MM.1S (cell line): ENCODE results near the gene INCA1.

ENCODE experiments used
- DNase-seq: peaks from one replicate; pipeline ENCODE4 v3.0.0-alpha.2; 2015
- H2AFZ ChIP-seq: fragments of 300-600 bp; sonication (generic); 2 replicates; pipeline ENCODE4 v1.6.0; 2016; ENCODE audit warnings: antibody characterized with exemption, low read length
- H3F3A ChIP-seq: fragments of 300-600 bp; sonication (generic); 2 replicates; pipeline ENCODE4 v1.6.1; 2016; ENCODE audit warnings: mild to moderate bottlenecking, antibody characterized with exemption, low read length, moderate library complexity, mixed read lengths; ENCODE audit not compliant: insufficient read depth
- H3K27ac ChIP-seq: fragments of 300-600 bp; sonication (generic); 2 replicates; pipeline ENCODE4 v1.5.1; 2016; ENCODE audit warnings: mild to moderate bottlenecking, low read length
- H3K27me3 ChIP-seq: fragments of 300-600 bp; sonication (generic); replicated peaks from 2 replicates; pipeline ENCODE4 v1.6.0; 2016; ENCODE audit warnings: low read length; ENCODE audit not compliant: insufficient read depth
- H3K36me3 ChIP-seq: fragments of 300-600 bp; sonication (generic); replicated peaks from 2 replicates; pipeline ENCODE4 v1.6.1; 2016; ENCODE audit warnings: mild to moderate bottlenecking, low read length, mixed read lengths; ENCODE audit not compliant: insufficient read depth
- H3K4me1 ChIP-seq: fragments of 300-600 bp; sonication (generic); 2 replicates; pipeline ENCODE4 v1.6.1; 2016; ENCODE audit warnings: low read length, mixed read lengths
- H3K4me2 ChIP-seq: fragments of 300-600 bp; sonication (generic); 2 replicates; pipeline ENCODE4 v1.6.0; 2016; ENCODE audit warnings: low read depth, low read length
- H3K4me3 ChIP-seq: fragments of 300-600 bp; sonication (generic); 2 replicates; pipeline ENCODE4 v1.5.1; 2016; ENCODE audit warnings: low read length, mixed read lengths
- H3K79me2 ChIP-seq: fragments of 300-600 bp; sonication (generic); 2 replicates; pipeline ENCODE4 v1.6.1; 2016; ENCODE audit warnings: mixed run types, low read length, mixed read lengths
- H3K9ac ChIP-seq: fragments of 300-600 bp; sonication (generic); 2 replicates; pipeline ENCODE4 v1.6.1; 2016; ENCODE audit warnings: low read length, mixed read lengths
- H3K9me2 ChIP-seq: fragments of 300-600 bp; sonication (generic); replicated peaks from 2 replicates; pipeline ENCODE4 v1.6.1; 2016; ENCODE audit warnings: mild to moderate bottlenecking, low read length, mixed read lengths; ENCODE audit not compliant: insufficient read depth
- H3K9me3 ChIP-seq: fragments of 300-600 bp; sonication (generic); replicated peaks from 2 replicates; pipeline ENCODE4 v1.6.1; 2016; ENCODE audit warnings: mild to moderate bottlenecking, low read length, mixed read lengths; ENCODE audit not compliant: insufficient read depth
- H4K20me1 ChIP-seq: fragments of 300-600 bp; sonication (generic); 2 replicates; pipeline ENCODE4 v1.6.1; 2016; ENCODE audit warnings: mild to moderate bottlenecking, low read length, moderate library complexity, mixed read lengths; ENCODE audit not compliant: insufficient read depth
- CTCF ChIP-seq: fragments of 300-600 bp; sonication (generic); IDR thresholded peaks from 2 replicates; pipeline ENCODE4 v1.5.1; 2016; ENCODE audit warnings: antibody characterized with exemption, low read length, mixed read lengths
- EZH2 ChIP-seq: fragments of 300-600 bp; sonication (generic); optimal IDR thresholded peaks from 2 replicates; pipeline ENCODE3; 2017; ENCODE audit warnings: low read depth, mild to moderate bottlenecking, antibody characterized with exemption, low read length, mixed read lengths
- EZH2phosphoT487 ChIP-seq: fragments of 300-600 bp; sonication (generic); IDR thresholded peaks from 2 replicates; pipeline ENCODE4 v1.6.1; 2018; ENCODE audit warnings: antibody characterized with exemption, low read length

INCA1 gene

DNA sequence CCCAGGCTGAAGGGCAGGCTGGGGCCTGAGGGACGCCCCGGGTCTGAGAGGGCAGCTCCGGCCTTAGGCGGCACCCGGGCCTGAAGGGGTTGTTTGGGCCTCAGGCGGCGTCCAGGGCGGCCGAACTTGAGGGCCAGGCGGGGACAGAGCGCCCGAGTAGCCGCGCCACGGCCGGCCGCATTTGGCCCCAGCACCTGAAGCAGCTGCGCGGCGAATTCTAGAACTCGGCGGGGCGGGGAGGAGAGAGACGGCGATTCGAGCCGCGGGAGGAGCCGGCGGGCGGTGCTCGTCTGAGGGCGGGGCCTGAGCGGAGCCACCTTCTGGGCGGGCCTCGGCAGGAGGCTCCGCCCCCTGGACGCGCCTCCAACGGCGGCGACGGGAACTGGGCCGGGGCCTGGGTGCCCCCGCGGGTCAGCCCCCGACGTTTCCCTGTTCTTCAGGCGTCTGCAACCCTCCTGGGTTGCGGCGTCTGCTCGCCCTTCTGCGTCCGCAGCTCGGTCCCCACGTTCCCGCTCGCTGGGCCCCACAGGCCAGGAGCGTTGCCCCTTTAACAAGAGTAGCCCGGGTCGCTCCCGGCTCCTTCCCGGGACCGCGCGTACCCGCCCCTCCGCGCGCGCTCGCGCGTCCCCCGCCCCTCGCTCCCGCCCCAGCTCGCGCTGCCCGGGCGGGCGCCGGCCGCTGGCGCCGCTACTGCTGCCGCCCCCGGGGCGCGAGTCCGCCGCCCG, at the start of gene INCA1, which contains the start of gene KIF1C:
Gene INCA1, minus strand, starts transcription at position 221 of the 725 bp plus-strand sequence. CDS start 3,085 bp downstream, outside the sequence.
Gene KIF1C, plus strand, starts transcription at position 649 of the 725 bp plus-strand sequence. CDS start 2,297 bp downstream, outside the sequence.
- Histone ChIP-seq H3K79me2 (peaks cover 15% of the 10 kb centered on the region), H2AFZ (peak within 1 kb of the TSS; percentile 94), H3K9ac (peak within 1 kb of the TSS; percentile 73), H3K36me3 (no peaks in the 10 kb centered on the region), H3K9me2 (no peaks in the 10 kb centered on the region), H3K27me3 (no peaks in the 10 kb centered on the region; the same call in 1 of the 2 replicates), H3K27ac (peak within 1 kb of the TSS; percentile 60; the same call in 1 of the 2 replicates), H3K9me3 (no peaks in the 10 kb centered on the region), H3K4me3 (peak within 1 kb of the TSS; percentile 95), H3K4me2 (peak within 1 kb of the TSS; percentile 99), H3K4me1 (peaks cover 18% of the 10 kb centered on the region), H4K20me1 (no peaks in the 10 kb centered on the region), H3F3A (peaks cover 5% of the 10 kb centered on the region; the same call in 1 of the 2 replicates)
- DNase-seq: peak; percentile 93
- TF ChIP-seq EZH2 (no peak), CTCF (no peak), EZH2phosphoT487 (no peak)

- no peaks in the 10 kb centered on the region for H3F3A ChIP-seq
- no peaks in the 10 kb centered on the region for H3K9me2 ChIP-seq
- no peaks in the 10 kb centered on the region for H3K36me3 ChIP-seq
- DNase-seq: no peak
- no peak overlapping the region for H3K27ac ChIP-seq
- no peaks in the 10 kb centered on the region for H3K4me1 ChIP-seq
- H3K9me3 ChIP-seq: no peaks in the 10 kb centered on the region
- no peak for TF ChIP-seq CTCF
- no peak for TF ChIP-seq EZH2phosphoT487
- TF ChIP-seq EZH2: no peak
- H3K79me2 ChIP-seq: no peaks in the 10 kb centered on the region
- no peak overlapping the region for H2AFZ ChIP-seq
- no peak overlapping the region for H3K4me3 ChIP-seq
- no peak overlapping the region for H3K4me2 ChIP-seq
- H4K20me1 ChIP-seq: no peaks in the 10 kb centered on the region
- H3K9ac ChIP-seq: no peak overlapping the region
- no peaks in the 10 kb centered on the region for H3K27me3 ChIP-seq
Measured at GRCh38 chr17:5045496-5045895, 48.2 kb upstream of the INCA1 start.

DNA sequence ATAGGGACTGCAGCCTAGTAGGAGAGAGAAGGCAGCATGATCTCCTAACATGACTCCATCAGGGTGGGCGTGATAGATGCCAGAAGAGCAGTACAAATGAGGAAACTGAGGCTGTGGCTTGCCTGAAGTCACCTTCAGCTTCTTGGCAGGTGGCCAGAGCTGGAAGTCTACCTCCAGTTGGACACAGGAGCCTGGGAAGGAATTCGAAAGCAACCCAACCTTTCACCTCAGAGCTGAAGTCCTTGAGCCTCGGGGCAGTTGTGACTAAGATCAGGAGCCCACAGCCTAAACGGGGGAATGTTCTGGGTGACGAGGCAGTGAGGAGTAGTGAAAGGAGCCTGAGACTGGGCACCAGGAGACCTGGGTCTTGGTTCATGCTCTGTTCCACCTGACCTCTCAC, 47.3 kb upstream of the INCA1 start:
- Histone ChIP-seq H3K27me3 (no peaks in the 10 kb centered on the region), H3K36me3 (no peaks in the 10 kb centered on the region)

More for the DNA sequence above, 47.3 kb upstream of the INCA1 start:
- Histone ChIP-seq H4K20me1 (no peaks in the 10 kb centered on the region), H3K9ac (no peak overlapping the region), H3F3A (no peaks in the 10 kb centered on the region), H3K27ac (no peak overlapping the region), H3K9me2 (no peaks in the 10 kb centered on the region), H3K9me3 (no peaks in the 10 kb centered on the region), H2AFZ (no peak overlapping the region), H3K4me1 (no peaks in the 10 kb centered on the region), H3K4me2 (no peak overlapping the region), H3K79me2 (no peaks in the 10 kb centered on the region), H3K4me3 (no peak overlapping the region)
- no peak for TF ChIP-seq EZH2
- no peak for TF ChIP-seq EZH2phosphoT487
- TF ChIP-seq CTCF: no peak
- DNase-seq: no peak
